Fibroblast of skin of right biceps (primary cell): ENCODE measurements around the gene DDAH1.

ENCODE experiments used
- DNase-seq: peaks from one replicate; pipeline ENCODE4 v3.0.0-alpha.2; 2013

Gene DDAH1

DNA sequence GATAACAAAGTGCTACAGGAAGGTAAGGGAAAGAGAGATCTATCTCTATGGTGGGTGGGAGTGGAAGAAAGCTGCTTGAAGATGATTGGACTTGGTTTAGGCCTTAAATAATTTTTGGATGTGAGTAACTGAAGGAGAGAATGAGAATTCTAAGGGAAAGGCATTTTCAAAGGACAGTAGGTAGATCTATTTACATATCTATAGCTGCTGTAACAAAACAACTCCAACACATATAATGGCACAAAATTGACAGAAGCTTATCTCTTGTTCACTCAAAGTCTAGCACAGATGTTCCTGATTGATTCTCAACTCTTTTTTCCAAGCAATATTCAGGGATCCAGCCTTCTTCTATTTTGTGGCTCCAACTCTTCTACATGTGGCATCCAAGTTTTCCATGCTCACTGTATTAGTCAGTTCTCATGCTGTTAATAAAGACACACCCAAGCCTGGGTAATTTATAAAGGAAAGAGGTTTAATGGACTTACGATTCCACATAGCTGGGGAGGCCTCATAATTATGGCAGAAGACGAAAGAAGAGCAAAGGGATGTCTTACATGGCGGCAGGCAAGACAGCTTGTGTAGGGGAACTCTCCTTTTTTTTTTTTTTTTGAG, 3.1 kb upstream of the DDAH1 start:
- DNase-seq = no peak

DNA sequence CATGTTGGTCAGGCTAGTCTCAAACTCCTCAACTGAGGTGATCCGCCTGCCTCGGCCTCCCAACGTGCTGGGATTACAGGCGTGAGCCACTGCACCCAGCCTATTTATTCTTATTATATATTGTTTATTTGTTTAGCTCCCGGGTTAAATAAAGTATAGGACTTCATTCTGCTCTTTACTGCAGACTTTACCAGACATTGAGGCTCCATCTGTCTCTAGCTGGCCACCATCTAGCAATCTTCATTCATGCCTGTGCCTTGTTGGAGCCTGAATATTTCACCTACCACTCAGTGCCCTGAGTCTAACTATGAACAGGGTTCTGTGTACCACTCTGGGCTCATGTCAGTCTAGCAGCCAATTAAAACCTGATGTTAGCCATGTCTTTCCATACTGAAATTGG, 2.1 kb upstream of the DDAH1 start:
- DNase-seq = no peak

DNA sequence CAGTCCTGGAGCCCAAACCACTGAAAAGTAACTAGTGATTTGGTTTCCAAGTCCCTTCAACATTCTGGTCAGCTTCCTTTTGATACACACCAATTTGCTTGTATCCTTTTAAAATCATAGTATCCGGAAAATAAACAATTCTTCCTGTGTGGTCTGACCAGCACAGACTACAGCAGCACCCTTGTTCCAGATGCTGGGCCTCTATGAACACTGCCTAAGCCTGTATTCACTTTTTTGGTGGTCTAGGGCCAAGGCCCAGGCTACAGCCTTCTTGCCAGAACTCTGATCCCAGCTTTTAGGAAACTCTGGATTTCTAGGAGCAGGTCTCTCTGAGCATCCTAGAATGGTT, 801 bp upstream of the DDAH1 start:
- peak; percentile 48 for DNase-seq

DNA sequence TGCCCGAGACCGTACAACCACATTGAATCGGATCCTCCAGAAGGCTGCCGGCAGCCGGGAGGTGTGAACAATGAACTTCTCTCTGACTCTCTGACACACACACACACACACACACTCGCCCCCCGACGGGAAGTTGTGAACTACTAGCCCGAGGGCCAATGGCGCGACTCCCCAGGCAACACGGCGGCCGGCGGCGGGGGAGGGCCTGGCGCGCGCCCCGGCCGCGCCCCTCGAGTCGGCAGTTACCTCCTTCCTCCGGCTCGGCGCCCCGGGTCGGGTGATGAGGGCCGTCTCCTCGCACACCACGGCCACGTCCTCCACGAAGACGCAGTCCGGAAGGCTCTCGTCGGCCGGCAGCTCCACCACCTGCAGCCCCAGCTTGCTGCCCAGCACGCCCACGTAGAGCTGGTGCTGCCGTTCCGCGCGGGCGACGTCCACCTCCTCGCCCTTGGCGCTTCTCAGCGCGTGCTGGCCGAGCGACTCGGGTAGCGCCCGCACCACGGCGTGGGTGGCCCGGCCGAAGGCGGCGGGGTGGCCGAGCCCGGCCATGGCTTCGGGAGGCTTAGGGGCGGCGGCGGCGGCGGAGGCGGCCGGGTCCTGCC, 361 bp downstream of the DDAH1 start:
- peak; percentile 84 for DNase-seq

DNA sequence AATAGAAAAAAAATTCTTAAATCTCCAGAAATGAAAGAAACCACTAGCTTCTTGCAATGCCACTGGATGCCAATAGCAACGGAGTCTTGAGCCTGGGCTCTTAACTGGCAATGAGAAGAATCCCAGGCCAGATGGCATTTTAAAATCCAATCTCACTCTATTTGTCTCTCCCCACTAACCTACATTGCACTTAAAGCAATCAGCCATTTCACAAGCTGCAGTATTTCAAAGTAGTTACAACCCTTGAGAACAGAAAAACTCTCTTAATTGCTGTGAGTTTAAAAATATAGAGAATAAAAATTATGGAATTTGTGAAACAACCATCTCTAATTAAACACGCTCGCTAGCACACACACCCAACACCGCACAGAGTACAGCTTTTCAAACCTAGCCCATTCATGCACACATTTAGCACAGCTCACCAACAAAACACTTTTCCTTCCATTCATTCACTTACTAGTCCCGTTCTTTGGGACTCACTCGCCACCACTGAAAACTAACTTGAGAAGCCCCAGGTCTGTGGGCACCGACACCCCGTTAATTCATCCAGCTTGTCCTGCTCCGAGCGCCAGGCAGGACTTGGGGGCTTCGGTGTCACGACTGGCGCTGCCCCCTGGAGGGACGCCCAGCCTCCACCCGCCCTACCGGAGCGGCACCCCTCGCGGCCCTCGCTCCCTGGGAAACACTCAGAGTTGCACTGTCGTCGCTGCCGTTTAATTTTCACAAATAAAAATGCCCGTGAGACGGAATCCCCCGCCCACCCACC, 1.0 kb downstream of the DDAH1 start:
- DNase-seq = no peak

DNA sequence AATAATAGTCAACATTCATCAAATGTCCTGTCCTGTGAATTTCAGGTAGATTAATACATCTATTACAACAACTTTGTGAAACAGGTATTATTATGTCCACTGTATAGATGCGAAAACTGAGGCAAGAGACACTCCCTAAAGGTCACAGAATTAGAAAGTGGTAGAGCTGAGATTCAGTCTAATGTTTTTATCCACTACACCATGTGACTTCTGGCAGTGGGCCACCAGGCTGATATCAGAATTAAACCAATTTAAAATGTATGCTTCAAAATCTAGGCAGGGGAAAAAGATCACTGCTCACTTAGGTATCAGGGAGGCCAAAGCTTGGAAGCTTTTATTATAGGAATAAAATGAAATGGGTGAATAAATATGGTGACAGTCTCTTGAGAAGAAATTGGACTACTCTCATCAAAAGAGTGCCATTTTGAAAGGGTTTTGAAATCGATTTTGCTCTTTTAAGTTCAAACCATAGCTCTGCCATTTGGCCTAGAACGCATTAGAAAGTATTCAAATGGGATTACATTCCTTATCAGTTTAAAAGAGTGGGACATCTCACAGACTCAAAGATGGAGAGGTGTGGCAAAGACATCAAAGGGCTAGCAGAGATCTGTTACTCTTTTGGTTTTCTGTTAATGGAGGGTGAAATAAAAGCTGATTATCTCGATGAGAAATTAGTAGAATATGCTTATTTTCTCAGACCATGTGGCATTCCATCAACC, 1.9 kb downstream of the DDAH1 start:
- DNase-seq = no peak

DNA sequence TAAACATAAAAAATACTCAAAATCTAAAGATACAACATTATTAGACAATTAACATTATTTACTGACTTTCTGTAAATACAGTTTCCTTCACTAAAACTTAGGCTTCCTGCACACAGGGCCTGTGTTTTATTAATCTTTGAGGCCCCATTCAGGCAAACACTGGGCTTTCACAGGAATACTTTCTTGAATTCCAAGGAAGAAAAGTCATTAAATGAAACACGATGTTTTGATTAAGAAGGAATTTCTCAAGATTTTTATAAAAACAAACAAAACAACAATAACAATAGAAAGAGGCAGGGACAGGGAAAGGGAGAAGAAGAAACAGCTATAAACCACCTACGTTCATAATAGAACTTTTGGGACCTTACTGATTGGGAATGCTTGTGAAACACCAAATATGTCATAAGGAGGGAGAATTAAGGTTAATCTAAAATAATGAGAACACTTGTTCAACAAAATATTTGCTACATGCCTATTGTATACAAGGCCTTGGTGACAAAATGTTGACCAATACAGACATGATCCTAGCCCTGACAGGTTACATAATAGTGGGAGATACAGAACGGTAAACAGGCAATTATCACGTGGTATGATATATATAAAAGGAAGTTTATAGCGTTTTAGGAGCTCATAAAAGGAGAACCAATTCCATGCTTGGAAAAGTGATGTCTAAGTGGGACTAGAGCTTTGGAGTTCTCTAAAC, 3.6 kb downstream of the DDAH1 start:
- no peak for DNase-seq

DNA sequence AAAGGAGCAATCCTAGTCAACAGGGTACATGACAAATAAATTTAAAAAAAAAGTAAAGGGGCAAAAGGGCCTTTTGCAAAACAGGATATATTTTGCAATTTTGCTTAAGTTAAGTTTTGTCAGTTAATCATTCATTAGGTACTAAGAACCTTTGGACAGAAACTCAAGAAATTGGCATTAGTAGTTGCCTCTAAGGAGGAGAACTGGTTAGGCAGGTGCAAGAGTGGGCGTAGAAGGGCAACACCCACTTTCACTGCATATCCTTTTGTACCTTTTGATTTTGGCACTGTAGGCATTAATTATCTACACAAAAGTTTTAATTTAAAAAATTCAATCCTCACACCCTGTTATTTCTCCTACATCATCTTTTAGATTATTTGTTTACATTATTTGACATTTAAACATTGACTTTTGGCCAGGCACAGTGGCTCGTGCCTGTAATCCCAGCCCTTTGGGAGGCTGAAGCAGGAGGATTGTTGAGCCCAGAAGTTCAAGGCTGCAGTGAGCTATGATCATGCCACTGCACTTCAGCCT, 4.3 kb downstream of the DDAH1 start:
- DNase-seq = no peak

DNA sequence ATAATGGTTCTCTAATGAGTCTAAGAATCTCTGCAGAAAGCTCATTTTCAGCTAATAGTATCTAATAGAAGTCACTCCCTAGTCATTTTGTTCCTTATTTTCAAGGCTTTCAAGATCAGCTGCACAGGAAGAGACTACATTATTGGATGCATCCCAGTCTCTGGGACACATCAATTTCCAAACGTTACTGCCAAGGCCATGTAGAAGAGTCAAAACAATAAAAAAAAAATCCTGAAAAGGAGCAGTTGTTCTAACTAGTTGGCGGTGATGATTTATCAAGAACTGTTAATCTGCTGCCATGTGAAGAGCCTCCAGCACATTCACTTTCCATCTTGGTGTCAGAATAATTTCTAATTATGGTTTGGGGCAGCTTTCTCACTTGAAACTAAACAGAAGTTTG, 5.7 kb downstream of the DDAH1 start:
- DNase-seq = no peak

DNA sequence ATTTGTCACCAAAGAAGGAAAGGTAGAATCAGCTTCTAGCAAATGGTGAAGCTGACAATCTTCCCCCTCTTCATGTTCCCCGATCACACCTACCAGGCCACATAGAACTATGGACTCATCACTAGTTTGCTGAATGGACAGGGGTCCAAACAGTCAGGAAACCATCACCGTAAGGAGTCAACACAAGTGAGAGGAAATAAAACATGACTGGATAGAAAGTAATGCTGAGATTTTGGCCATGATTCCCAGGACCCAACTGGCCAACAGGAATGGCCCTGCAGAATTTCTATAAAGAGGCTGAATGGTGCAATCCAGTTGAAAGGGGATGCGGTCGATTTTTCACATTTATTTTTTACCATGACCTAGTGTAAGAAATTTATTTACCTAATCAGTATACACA, 10.7 kb downstream of the DDAH1 start:
- no peak for DNase-seq

DNA sequence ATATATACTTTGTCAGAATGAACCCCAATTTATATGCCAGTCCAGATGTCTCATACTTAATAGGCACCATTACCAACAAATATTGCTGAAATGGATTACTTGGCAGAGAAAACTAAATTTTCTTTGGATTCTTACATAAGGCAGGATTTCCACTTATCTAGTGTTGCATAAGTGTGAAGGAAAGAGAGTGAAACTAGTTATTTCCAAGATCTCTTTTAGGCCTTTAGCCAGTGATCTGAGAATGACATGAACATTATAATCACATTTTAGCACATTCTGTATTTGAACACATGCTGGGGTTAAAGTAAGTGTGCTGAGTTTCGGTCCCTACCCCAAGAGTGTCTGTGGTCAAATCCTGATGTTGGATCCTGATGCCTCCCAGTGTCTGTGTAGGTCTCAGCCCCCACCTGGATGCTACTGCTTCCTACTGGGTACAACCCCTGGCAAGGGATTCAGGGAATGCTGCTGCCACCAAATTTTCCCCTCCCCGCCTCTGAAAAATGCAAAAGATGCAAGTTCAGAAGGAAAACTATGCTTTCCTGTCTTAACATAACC, 11.2 kb downstream of the DDAH1 start:
- no peak for DNase-seq

DNA sequence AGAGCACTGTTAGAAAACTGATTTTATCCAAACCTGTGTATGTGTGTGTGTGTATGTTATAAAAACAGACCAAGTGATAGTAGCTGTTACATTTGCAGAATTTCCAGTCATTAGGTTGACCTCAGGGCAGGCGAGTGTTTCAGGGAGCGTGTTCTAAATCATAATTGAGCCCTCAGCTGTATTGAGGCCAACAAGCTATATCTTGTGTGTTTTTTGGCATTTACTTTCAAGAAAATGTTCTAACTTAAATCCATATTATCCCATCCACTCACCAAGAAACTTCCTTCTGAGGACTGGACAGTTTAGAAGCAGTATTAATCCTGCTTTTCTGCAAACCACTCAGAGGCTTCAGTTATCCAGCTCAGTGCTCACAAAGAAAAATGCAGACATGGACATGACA, 12.0 kb downstream of the DDAH1 start:
- no peak for DNase-seq

DNA sequence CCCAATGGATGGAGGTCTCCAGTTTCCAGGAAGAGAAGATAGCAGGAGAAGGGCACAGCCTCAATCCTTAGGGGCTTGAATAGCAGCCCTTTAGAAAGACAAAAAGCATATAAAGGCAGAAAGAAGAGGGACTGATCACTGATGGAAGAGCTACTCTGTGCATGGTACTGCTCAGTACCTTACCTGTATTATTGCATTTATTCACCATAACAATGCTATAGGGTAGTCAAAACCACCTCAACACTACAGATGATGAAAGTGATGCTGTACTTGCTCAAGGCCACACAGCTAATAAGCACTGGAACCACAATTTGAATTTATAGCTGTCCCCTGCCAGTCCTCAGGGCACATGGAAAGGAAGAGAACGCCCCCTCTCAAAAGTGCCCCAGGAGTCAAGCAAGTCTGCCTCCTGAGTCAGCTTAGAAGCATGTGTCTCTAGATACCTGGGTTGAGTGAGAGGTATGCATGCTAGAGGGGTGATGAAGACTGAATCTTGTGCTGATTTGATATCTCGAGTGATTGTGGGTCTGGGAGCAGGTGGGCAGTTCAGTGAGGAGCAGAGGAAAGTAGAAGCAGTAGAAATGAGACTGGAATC, 13.6 kb downstream of the DDAH1 start:
- no peak for DNase-seq

DNA sequence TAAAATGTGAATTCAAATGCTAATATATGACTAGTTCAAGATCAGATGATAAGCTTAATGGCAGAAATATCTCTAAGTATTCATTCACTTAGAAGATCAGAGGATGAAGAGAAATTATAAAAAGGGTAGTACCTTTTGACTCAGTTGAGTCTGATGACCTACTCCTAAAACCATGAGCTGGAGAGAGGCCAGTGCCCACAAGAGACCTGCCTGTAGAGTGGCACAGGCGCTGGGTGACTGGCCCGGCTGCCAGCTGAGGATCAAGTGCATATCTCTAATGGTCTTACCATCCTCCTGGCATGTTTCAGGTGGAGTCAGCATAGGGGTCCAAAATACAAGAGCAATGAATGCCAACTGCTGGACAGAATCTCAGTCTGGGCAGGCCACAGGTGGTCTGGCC, 14.1 kb downstream of the DDAH1 start:
- DNase-seq = no peak

DNA sequence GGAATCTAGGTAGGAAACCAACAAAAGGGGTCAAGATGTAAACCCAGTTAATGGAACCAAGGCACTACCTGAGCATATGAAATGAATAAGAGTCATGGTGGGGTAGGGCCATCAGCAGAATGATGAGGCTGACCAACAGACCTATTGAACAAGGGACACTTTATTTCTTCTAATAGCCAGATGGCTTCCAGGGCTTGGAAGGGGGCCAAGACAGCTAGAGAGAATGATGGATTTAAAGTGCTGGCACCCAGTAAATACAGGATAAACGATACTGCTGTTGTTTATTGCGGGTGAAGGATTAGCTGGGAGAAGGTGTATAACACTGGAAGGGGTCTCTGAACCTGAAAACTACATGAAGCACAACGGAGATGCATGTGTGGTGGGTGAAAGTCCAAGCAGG, 15.6 kb downstream of the DDAH1 start:
- no peak for DNase-seq

DNA sequence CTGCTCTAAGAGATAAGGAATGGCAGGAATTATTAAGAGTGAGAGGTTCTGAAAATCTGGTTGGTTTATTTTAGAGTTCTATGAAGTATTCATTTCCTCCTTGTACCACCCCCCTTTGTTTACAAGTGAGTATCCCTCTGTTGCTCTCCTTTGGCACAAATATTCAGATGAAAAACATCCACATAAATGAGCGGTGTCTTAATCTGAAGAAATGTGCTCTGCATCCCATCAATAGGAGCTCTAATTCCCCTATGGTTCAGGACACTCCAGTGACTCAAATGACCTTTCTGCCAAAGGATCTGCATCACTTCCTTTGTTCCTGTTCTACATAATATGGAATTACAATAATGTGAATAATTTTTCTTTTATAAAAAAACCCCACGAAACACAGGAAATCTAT, 16.6 kb downstream of the DDAH1 start:
- DNase-seq = peak; percentile 72

DNA sequence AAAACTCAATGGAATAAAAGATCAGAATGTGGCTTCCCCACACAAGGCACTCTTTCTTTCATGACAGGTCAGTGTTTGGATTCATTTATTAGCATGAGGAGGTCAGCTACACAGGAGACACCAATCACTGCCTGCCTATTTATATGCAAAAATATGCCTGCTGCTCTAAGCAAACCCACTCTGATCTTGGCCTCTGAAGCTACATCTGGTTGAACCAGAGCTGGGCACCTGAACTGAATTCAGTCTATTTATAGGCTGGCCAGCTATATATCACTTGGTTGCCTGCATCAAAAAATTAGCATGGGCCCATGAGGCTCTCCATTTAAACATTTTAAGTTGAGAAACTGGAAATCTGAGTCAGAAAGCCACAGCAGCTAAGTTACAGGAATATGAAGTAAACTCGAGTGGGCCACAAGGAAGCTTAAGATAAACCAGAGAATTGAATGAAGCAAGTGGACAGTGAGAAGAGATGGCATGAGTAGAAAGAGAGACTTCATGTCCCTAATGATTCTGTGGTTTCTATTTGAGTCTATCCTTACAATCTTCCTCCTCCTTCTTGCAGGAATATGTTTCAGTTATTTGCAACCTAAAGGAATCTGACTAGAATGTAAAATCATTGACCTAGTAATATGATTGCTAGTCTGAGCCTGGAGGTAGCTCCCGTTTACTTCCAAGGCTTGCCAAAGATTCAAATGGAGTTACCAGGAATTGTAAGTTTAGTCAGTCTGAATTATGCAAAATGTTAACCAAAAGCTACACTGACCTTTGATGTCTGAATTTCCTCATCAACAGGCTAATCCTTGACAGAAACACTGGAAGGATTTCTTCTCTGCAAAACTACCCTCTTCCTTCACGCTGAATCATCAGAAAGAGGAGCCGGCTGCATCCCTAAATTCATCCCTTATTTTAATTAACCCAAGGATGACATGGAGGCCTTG, 17.7 kb downstream of the DDAH1 start:
- peak; percentile 38 for DNase-seq

DNA sequence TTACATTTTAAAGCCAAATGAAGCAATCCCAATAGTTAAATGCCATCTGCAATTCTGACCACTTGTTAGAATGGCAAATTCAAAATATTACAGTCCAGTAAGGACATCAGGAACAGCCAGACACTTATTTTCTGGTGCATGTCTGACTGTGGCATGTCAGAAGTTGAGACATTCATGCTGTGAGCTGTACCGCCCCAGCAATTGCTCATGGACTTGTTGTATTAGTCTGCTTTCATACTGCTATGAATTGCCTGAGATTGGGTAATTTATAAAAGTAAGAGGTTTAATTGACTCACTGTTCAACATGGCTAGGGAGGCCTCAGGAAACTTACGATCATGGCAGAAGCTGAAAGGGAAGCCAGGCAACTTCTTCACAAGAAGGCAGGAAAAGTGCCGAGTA, 19.1 kb downstream of the DDAH1 start:
- peak; percentile 41 for DNase-seq

DNA sequence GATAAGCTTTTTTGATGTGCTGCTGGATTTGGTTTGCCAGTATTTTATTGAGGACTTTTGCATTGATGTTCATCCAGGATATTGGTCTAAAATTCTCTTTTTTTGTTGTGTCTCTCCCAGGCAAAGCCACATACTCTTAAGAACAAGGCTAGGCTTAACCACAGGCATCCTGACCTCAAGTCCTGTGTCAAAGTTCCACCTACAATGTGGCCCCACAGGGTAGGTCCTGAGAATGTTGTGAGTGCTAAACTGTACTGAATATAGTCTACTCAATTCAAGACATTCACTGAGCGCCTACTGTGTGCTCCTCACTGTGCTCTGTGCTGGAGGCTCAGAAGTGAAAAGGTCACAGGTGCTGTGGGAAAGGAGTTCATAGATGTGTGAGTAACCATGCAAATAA, 20.6 kb downstream of the DDAH1 start:
- no peak for DNase-seq

DNA sequence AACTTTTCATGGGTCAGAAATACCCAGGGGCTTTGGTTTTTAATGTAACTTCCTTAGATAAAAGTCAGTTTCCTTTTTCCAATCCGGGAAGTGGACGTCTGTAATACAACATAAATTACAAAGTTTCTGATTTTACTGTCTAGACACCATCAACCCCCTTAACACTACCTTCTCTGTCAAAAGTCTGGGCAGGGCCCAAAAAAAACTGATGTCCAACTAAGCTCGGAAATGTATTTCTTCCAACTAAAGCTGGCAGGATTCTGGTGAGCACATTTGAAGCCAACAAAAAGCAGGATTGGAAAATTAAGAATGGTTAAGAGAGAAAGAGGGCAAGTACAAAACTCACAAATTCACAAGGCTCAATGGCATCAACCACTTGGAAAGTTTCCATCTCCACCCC, 24.3 kb downstream of the DDAH1 start:
- DNase-seq = no peak

DNA sequence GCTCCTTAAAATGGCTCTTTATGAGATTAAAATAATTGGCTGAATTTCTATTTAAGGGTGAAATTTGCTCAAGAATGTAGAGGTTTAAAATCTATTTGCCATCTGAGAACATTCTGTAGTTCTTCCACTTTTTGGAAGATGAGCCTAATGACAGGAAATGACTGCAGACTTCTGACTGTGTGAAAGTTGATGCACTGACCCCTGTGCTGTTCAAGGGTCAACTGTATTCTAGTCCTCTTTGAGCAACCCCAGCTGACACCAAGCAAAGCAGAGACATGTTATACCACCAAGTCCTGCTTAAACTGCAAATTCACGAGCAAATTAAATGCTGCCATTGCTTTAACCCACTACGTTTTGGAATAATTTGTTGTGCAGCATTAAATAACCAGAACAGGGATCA, 26.6 kb downstream of the DDAH1 start:
- no peak for DNase-seq
